Osteoblast (primary cell): ENCODE results near the gene KLHL2. TPM values are rescaled to one million over a fixed set of nuclear protein-coding genes. Genes with fewer than 3 reads are reported as not detected.

Source experiments
- DNase-seq: peaks from one replicate; pipeline ENCODE4 v3.0.0; 2011; ENCODE audit warnings: low spot score, mixed read lengths; ENCODE audit not compliant: insufficient read length; ENCODE audit errors: missing footprints
- H2AFZ ChIP-seq: 2 replicates; pipeline ENCODE4 v1.6.0; 2011; ENCODE audit warnings: mild to moderate bottlenecking, low read length
- H3K27ac ChIP-seq: 2 replicates; pipeline ENCODE4 v1.5.1; 2011; ENCODE audit warnings: mild to moderate bottlenecking, low read depth, low read length, moderate library complexity
- H3K27me3 ChIP-seq: 2 replicates; pipeline ENCODE4 v1.6.0; 2012; ENCODE audit warnings: mild to moderate bottlenecking, control low read depth, inconsistent platforms, low read length, moderate library complexity; ENCODE audit not compliant: insufficient read depth
- H3K36me3 ChIP-seq: 2 replicates; pipeline ENCODE4 v1.5.1; 2011; ENCODE audit warnings: mild to moderate bottlenecking, low read length, control low read depth, moderate library complexity; ENCODE audit not compliant: insufficient read depth
- H3K4me1 ChIP-seq: 2 replicates; pipeline ENCODE4 v1.5.1; 2011; ENCODE audit warnings: mild to moderate bottlenecking, low read length, control low read depth, moderate library complexity; ENCODE audit not compliant: insufficient read depth
- H3K4me2 ChIP-seq: 2 replicates; pipeline ENCODE4 v1.6.0; 2011; ENCODE audit warnings: mild to moderate bottlenecking, low read length; ENCODE audit not compliant: insufficient read depth
- H3K4me3 ChIP-seq: fragments of 200-600 bp; sonication (generic); 3 replicates; pipeline ENCODE4 v1.5.1; 2012; ENCODE audit warnings: mild to moderate bottlenecking, low read length, inconsistent platforms; ENCODE audit not compliant: insufficient read depth
- H3K79me2 ChIP-seq: 2 replicates; pipeline ENCODE4 v1.6.0; 2012; ENCODE audit warnings: mild to moderate bottlenecking, low read length, control low read depth, inconsistent platforms; ENCODE audit not compliant: insufficient read depth
- H3K9me3 ChIP-seq: 2 replicates; pipeline ENCODE4 v1.5.1; 2011; ENCODE audit warnings: low read depth, low read length, control low read depth
- H4K20me1 ChIP-seq: 2 replicates; pipeline ENCODE4 v1.6.0; 2012; ENCODE audit warnings: mild to moderate bottlenecking, low read length, control low read depth; ENCODE audit not compliant: insufficient read depth
- total RNA-seq: library from RNA; depleted of rRNA; stranded (reverse); fragments of >200 nt; gene quantifications from 2 replicates; pipeline ENCODE4 v1.2.3, GENCODE V29; 2012
- TF ChIP-seq, protein P1 (sequence below): IDR thresholded peaks from 2 replicates; pipeline ENCODE4 v1.5.1; 2011; ENCODE audit warnings: mild to moderate bottlenecking, low read depth, low read length, moderate library complexity; ENCODE audit errors: extremely low read depth

The KLHL2 gene
- total RNA-seq, 1 donor, result 13.4 TPM

DNA sequence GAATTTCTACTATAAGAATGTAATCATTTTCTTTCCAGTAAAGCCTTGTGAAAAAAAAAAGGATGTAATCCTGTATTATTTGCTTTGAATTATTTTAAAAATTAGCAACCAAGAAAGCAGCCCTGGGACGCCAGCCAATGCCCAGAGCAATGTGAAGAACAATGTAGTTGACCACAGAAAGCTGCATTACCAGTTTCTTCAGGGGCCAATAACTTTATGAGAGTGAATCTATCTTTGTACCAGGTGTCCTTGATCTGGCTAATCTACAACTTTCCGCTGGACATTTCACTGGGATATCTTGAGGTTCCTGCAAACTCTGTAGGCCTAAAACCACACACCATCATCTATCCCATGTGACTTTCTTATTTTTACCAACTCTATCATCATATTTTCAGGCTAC lies 7.6 kb upstream of the KLHL2 start:
- Histone ChIP-seq H3K9me3 (no peaks in the 10 kb centered on the region), H3K27me3 (no peaks in the 10 kb centered on the region), H3K27ac (no peak overlapping the region), H4K20me1 (no peaks in the 10 kb centered on the region), H3K4me3 (no peak overlapping the region), H3K79me2 (no peaks in the 10 kb centered on the region), H3K36me3 (no peaks in the 10 kb centered on the region), H3K4me2 (no peak overlapping the region), H3K4me1 (peaks cover 14% of the 10 kb centered on the region), H2AFZ (no peak overlapping the region)
- TF ChIP-seq, protein P1, sequence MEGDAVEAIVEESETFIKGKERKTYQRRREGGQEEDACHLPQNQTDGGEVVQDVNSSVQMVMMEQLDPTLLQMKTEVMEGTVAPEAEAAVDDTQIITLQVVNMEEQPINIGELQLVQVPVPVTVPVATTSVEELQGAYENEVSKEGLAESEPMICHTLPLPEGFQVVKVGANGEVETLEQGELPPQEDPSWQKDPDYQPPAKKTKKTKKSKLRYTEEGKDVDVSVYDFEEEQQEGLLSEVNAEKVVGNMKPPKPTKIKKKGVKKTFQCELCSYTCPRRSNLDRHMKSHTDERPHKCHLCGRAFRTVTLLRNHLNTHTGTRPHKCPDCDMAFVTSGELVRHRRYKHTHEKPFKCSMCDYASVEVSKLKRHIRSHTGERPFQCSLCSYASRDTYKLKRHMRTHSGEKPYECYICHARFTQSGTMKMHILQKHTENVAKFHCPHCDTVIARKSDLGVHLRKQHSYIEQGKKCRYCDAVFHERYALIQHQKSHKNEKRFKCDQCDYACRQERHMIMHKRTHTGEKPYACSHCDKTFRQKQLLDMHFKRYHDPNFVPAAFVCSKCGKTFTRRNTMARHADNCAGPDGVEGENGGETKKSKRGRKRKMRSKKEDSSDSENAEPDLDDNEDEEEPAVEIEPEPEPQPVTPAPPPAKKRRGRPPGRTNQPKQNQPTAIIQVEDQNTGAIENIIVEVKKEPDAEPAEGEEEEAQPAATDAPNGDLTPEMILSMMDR, result no peak
- no peak for DNase-seq

DNA sequence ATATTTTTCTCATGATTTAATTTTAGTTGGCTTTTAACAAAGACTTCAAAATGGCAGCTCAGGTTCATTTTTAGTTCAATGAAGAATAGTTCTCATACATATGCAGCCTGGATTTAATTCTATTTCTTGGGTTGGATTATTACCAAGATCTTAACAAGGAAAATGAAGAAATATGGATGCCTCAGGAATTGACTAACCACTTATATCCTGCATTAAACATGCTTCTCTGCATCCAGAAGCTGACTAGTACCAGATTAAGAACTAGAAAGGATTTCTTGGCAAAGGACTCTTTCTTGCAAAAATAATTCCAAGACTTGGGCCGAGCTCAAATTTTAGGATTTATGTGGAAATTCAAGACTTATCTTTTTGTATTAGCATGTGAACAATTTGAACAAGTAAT lies 5.6 kb upstream of the KLHL2 start:
- Histone ChIP-seq H4K20me1 (no peaks in the 10 kb centered on the region), H3K79me2 (no peaks in the 10 kb centered on the region), H3K4me3 (no peak overlapping the region), H3K4me1 (peaks cover 19% of the 10 kb centered on the region), H2AFZ (no peak overlapping the region), H3K27ac (no peak overlapping the region), H3K4me2 (no peak overlapping the region), H3K9me3 (no peaks in the 10 kb centered on the region), H3K36me3 (no peaks in the 10 kb centered on the region), H3K27me3 (no peaks in the 10 kb centered on the region)
- DNase-seq, result no peak
- TF ChIP-seq, protein P1, result no peak

GRCh38 chr4:165203541-165204461 lies 3.6 kb upstream of the KLHL2 start:
- H3K9me3 ChIP-seq, result no peaks in the 10 kb centered on the region
- H3K79me2 ChIP-seq, result peaks cover 7% of the 10 kb centered on the region
- H3K36me3 ChIP-seq, result no peaks in the 10 kb centered on the region
- H3K4me1 ChIP-seq, result peaks cover 26% of the 10 kb centered on the region
- H3K4me2 ChIP-seq, result no peak overlapping the region
- no peak overlapping the region for H3K27ac ChIP-seq
- H4K20me1 ChIP-seq, result no peaks in the 10 kb centered on the region
- no peak overlapping the region for H2AFZ ChIP-seq
- no peak overlapping the region for H3K4me3 ChIP-seq
- TF ChIP-seq, protein P1, result no peak
- DNase-seq, result no peak
- no peaks in the 10 kb centered on the region for H3K27me3 ChIP-seq

DNA sequence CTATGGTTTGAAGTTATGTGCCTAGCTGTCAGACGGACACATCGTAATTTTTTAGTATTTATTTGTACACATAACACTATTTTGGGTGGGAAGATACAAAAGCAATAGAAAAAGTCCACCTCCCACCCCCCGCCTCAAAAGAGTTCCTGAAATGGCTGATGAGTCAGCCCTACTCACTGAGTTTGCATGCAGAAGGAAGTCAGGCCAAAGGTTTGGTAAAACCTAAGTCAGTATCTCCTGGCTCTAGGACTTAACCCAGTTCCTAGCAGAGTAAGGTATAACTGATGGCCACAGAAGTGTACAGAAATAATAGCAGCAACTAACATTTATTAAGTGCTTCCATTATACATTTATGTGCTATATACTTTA lies 2.9 kb upstream of the KLHL2 start:
- no peak overlapping the region for H3K27ac ChIP-seq
- H3K4me3 ChIP-seq, result no peak overlapping the region
- no peaks in the 10 kb centered on the region for H3K36me3 ChIP-seq
- DNase-seq, result no peak
- H3K79me2 ChIP-seq, result peaks cover 13% of the 10 kb centered on the region
- H3K9me3 ChIP-seq, result no peaks in the 10 kb centered on the region
- H4K20me1 ChIP-seq, result no peaks in the 10 kb centered on the region
- H3K4me1 ChIP-seq, result peaks cover 21% of the 10 kb centered on the region
- TF ChIP-seq, protein P1, result no peak
- H3K27me3 ChIP-seq, result no peaks in the 10 kb centered on the region
- H3K4me2 ChIP-seq, result no peak overlapping the region
- H2AFZ ChIP-seq, result no peak overlapping the region
